SK-N-SH (cell line): Measurements from ENCODE around the gene MAMLD1. TPM values are rescaled to one million over a fixed set of nuclear protein-coding genes. Genes with fewer than 3 reads are reported as not detected.

Experiments used
- CTCF ChIA-PET: fragments of 300-600, 350-600 bp; formaldehyde crosslinking; extraction: SDS; loops from one replicate; lab custom pipeline; 2021; lab: Yijun Ruan, JAX
- POLR2A ChIA-PET: fragments of 350-600 bp; sonication (Branson Sonifier 250); formaldehyde crosslinking; extraction: SDS; loops from one replicate; lab custom pipeline; 2020; ENCODE audit warnings: antibody characterized with exemption, inconsistent platforms; lab: Yijun Ruan, JAX
- DNase-seq: peaks from one replicate; pipeline ENCODE4 v3.0.0; 2012
- H2AFZ ChIP-seq: fragments of 200-600 bp; sonication (generic); 2 replicates; pipeline ENCODE4 v1.8.1; 2016; ENCODE audit warnings: antibody characterized with exemption, mild to moderate bottlenecking, low read depth
- H3F3A ChIP-seq: fragments of 200-600 bp; sonication (generic); replicated peaks from 2 replicates; pipeline ENCODE3; 2016; ENCODE audit warnings: antibody characterized with exemption, mild to moderate bottlenecking; ENCODE audit not compliant: insufficient read depth
- H3K27ac ChIP-seq, 2 experiments: fragments of 200-500 bp in 1 of 2; fragments of 200-600 bp in 1 of 2; sonication (Bioruptor generic) in 1 of 2; sonication (generic), shearing (Covaris generic) in 1 of 2; 2 replicates each; pipeline versions ENCODE4 v1.5.1 to v1.6.1; 2014 to 2016; ENCODE audit warnings: low read depth in 2 of 2, inconsistent platforms in 1 of 2, low read length in 1 of 2, mild to moderate bottlenecking in 1 of 2, mixed read lengths in 1 of 2
- H3K27me3 ChIP-seq: fragments of 200-600 bp; sonication (generic), shearing (Covaris generic); 2 replicates; pipeline ENCODE4 v1.6.1; 2016; ENCODE audit warnings: mixed run types; ENCODE audit not compliant: insufficient read depth
- H3K36me3 ChIP-seq, 2 experiments: fragments of 200-500 bp in 1 of 2; fragments of 200-600 bp in 1 of 2; sonication (Bioruptor generic) in 1 of 2; sonication (generic) in 1 of 2; replicated peaks in 1 of 2; 2 replicates each; pipeline versions ENCODE3 to v1.5.1; 2014 to 2016; ENCODE audit warnings: low read length in 1 of 2, mild to moderate bottlenecking in 1 of 2; ENCODE audit not compliant: insufficient read depth in 2 of 2, control insufficient read depth in 1 of 2
- H3K4me1 ChIP-seq, 2 experiments: fragments of 200-500 bp in 1 of 2; fragments of 200-600 bp in 1 of 2; sonication (Bioruptor generic) in 1 of 2; sonication (generic), shearing (Covaris generic) in 1 of 2; 2 replicates each; pipeline versions ENCODE4 v1.5.1 to v1.6.1; 2014 to 2016; ENCODE audit warnings: low read depth in 1 of 2, low read length in 1 of 2, mixed run types in 1 of 2; ENCODE audit not compliant: insufficient read depth in 2 of 2, control insufficient read depth in 1 of 2
- H3K4me2 ChIP-seq: fragments of 200-600 bp; sonication (generic), shearing (Covaris generic); 2 replicates; pipeline ENCODE4 v1.6.1; 2017; ENCODE audit warnings: mixed run types
- H3K4me3 ChIP-seq, 2 experiments: fragments of 200-500 bp in 1 of 2; fragments of 200-600 bp in 1 of 2; sonication (Bioruptor generic) in 1 of 2; sonication (generic), shearing (Covaris generic) in 1 of 2; 2 replicates each; pipeline versions ENCODE4 v1.5.1 to v1.8.1; 2014 to 2016; ENCODE audit warnings: low read depth in 2 of 2, inconsistent platforms in 1 of 2, low read length in 1 of 2, mild to moderate bottlenecking in 1 of 2, mixed read lengths in 1 of 2, moderate library complexity in 1 of 2
- H3K79me2 ChIP-seq: fragments of 200-600 bp; sonication (generic); 2 replicates; pipeline ENCODE4 v1.8.1; 2017; ENCODE audit warnings: mild to moderate bottlenecking; ENCODE audit not compliant: insufficient read depth
- H3K9ac ChIP-seq: fragments of 200-600 bp; sonication (generic); 2 replicates; pipeline ENCODE4 v1.6.1; 2017; ENCODE audit warnings: mixed run types
- H3K9me2 ChIP-seq: fragments of 200-600 bp; sonication (generic); 2 replicates; pipeline ENCODE4 v1.6.1; 2017; ENCODE audit warnings: mixed run types
- H3K9me3 ChIP-seq: fragments of 200-600 bp; sonication (generic); 2 replicates; pipeline ENCODE4 v1.6.1; 2017; ENCODE audit warnings: mixed run types, mild to moderate bottlenecking, moderate library complexity
- H4K20me1 ChIP-seq: fragments of 200-600 bp; sonication (generic); 2 replicates; pipeline ENCODE4 v1.6.1; 2017; ENCODE audit warnings: mild to moderate bottlenecking, mixed run types; ENCODE audit not compliant: insufficient read depth
- CTCF ChIP-seq: fragments of 200-600 bp; sonication (generic); IDR thresholded peaks from 2 replicates; pipeline ENCODE4 v1.6.1; 2017; ENCODE audit warnings: antibody characterized with exemption, mild to moderate bottlenecking, moderate library complexity
- ELF1 ChIP-seq: IDR thresholded peaks from 2 replicates; pipeline ENCODE4 v1.4.0; 2012
- FOSL2 ChIP-seq: IDR thresholded peaks from 2 replicates; pipeline ENCODE4 v1.4.0; 2012; ENCODE audit warnings: low read depth, mild to moderate bottlenecking, moderate library complexity, borderline replicate concordance
- JUND ChIP-seq: IDR thresholded peaks from 2 replicates; pipeline ENCODE4 v1.4.0; 2012
- MXI1 ChIP-seq: IDR thresholded peaks from 2 replicates; pipeline ENCODE4 v1.6.1; 2012; ENCODE audit warnings: mild to moderate bottlenecking, low read depth, low read length, improper control_type of control experiment
- NRF1 ChIP-seq: IDR thresholded peaks from 2 replicates; pipeline ENCODE4 v1.6.1; 2012; ENCODE audit warnings: low read depth, mild to moderate bottlenecking, low read length
- RAD21 ChIP-seq: IDR thresholded peaks from 2 replicates; pipeline ENCODE4 v1.6.1; 2012; ENCODE audit warnings: mild to moderate bottlenecking, low read length
- REST ChIP-seq: IDR thresholded peaks from 2 replicates; pipeline ENCODE4 v1.6.1; 2012; ENCODE audit warnings: mild to moderate bottlenecking, low read depth, low read length, moderate library complexity
- SIN3A ChIP-seq: IDR thresholded peaks from 2 replicates; pipeline ENCODE4 v1.6.1; 2012; ENCODE audit warnings: low read depth, mild to moderate bottlenecking, low read length, moderate library complexity, borderline replicate concordance
- SMC3 ChIP-seq: IDR thresholded peaks from 2 replicates; pipeline ENCODE4 v1.6.1; 2012; ENCODE audit warnings: low read depth, low read length, improper control_type of control experiment
- TAF1 ChIP-seq: IDR thresholded peaks from 2 replicates; pipeline ENCODE4 v1.6.1; 2012; ENCODE audit warnings: low read depth, mild to moderate bottlenecking, low read length, moderate library complexity, borderline replicate concordance
- YY1 ChIP-seq: IDR thresholded peaks from 2 replicates; pipeline ENCODE4 v1.4.0; 2012; ENCODE audit warnings: low read depth, mild to moderate bottlenecking
- WGBS: methylation state at CpG from one replicate; pipeline ENCODE4 v1.1.6; 2017; ENCODE audit warnings: low lambda C conversion rate; 5-methylcytosine and 5-hydroxymethylcytosine counted together
- polyA plus RNA-seq, 3 experiments: library from polyadenylated mRNA; depleted of rRNA; stranded (reverse); fragments of >200 nt; gene quantifications; 2 replicates each; pipeline ENCODE4 v1.2.3, GENCODE V29; 2012

The MAMLD1 gene
- polyA plus RNA-seq, 1 of the 3 experiments (the other 2 are of a cell fraction) = 4.4 TPM

GRCh38 chrX:150483356-150483985, 120.4 kb downstream of the MAMLD1 start (continued):
- no peak for TF ChIP-seq REST
- TF ChIP-seq SIN3A = no peak
- TF ChIP-seq TAF1 = no peak
- no peak for TF ChIP-seq NRF1
- TF ChIP-seq YY1 = no peak
- TF ChIP-seq MXI1 = no peak
- no peak for TF ChIP-seq ELF1
- no peak for TF ChIP-seq JUND

GRCh38 chrX:150486011-150486410, 122.9 kb downstream of the MAMLD1 start:
- H3K4me1 ChIP-seq = no peaks in the 10 kb centered on the region
- H3K27ac ChIP-seq = no peak overlapping the region
- DNase-seq = peak; percentile 32
- H4K20me1 ChIP-seq = no peaks in the 10 kb centered on the region
- POLR2A ChIA-PET = no interaction called here
- H3F3A ChIP-seq = peaks cover 4% of the 10 kb centered on the region
- no peak overlapping the region for H3K9ac ChIP-seq
- no peak overlapping the region for H3K4me3 ChIP-seq
- CTCF ChIA-PET = interaction anchor here (0.7 to 1.5 kb wide), 5 partner anchors 9 to 516 kb away, joined by 3 to 4 read pairs (median 3); no protein-coding TSS in a partner anchor
- no peaks in the 10 kb centered on the region for H3K27me3 ChIP-seq
- no peak overlapping the region for H3K4me2 ChIP-seq
- no peaks in the 10 kb centered on the region for H3K79me2 ChIP-seq
- no peak overlapping the region for H2AFZ ChIP-seq
- H3K9me2 ChIP-seq = no peaks in the 10 kb centered on the region
- WGBS = 28% methylated on average over 3 of the region's 3 CpGs
- no peaks in the 10 kb centered on the region for H3K9me3 ChIP-seq
- peaks cover 0 to 8% of the 10 kb centered on the region in 2 experiments for H3K36me3 ChIP-seq
- TF ChIP-seq FOSL2 (no peak), CTCF (peak; percentile 70), SMC3 (peak; percentile 57), RAD21 (peak; percentile 57)
